ENCODE measurements around the gene MRPL42. TPM values are rescaled to one million over a fixed set of nuclear protein-coding genes. Genes with fewer than 3 reads are reported as not detected.

The MRPL42 gene
- total RNA-seq, 1 donor from 2014 or later: 21.4 TPM

DNA sequence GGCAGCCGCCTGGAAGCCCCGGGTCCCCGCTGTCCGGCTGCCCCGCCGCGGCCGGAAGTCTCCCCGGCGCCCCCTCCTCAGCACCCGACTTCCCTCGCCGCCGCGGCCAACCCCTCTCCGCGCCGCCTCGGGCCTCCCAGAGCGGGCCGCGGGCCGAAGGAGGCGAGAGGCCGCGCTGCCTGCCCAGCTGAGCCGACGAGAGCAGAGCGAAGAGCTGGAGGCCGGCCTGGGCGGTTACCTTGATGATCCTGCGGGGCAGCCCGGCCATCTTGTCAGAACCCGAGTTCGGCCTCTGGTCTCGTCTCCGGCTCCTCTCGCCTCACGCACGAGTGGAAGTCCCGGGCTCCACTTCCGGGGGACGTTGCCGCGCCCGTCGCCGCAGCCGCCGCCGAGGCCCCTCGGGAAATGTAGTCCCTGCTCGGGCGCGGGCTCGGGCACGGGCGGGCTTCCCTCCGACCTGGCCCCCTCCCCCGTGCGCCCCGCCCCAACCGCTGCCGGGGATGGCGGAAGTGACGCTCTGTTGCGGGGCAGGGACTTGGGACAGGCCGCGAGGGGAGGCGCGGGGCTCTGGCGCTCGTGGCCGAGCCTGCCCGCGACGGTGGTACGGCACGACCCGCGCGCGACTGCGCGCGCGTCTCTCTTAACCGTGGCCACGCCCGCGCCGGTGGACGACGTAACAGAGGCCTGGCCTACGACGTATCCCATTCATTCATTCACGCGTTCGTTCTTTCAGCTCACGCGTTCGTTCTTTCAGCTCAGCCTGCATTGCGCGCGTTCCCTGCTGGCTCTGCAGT lies 25.5 kb upstream of the MRPL42 start, which contains the start of gene UBE2N:
UBE2N (minus strand) TSS at position 331 of the 794 bp plus-strand sequence; CDS start at position 268, 63 bp downstream.
- Histone ChIP-seq H3K36me3 (no peaks in the 10 kb centered on the region), H3K27me3 (no peaks in the 10 kb centered on the region), H3K4me3 (peak within 1 kb of the TSS; percentile 81 to 99), H3K4me1 (peaks cover 48% of the 10 kb centered on the region), H3K9me3 (no peaks in the 10 kb centered on the region), H3K27ac (peak within 1 kb of the TSS; percentile 92)
- DNase-seq (ENCODE audit: extremely low spot score in 2 of 2): peak in 1 of 2 donors; percentile 96
- intact Hi-C loops (cut with DNase I): no loop called here
- TF ChIP-seq, protein P1, sequence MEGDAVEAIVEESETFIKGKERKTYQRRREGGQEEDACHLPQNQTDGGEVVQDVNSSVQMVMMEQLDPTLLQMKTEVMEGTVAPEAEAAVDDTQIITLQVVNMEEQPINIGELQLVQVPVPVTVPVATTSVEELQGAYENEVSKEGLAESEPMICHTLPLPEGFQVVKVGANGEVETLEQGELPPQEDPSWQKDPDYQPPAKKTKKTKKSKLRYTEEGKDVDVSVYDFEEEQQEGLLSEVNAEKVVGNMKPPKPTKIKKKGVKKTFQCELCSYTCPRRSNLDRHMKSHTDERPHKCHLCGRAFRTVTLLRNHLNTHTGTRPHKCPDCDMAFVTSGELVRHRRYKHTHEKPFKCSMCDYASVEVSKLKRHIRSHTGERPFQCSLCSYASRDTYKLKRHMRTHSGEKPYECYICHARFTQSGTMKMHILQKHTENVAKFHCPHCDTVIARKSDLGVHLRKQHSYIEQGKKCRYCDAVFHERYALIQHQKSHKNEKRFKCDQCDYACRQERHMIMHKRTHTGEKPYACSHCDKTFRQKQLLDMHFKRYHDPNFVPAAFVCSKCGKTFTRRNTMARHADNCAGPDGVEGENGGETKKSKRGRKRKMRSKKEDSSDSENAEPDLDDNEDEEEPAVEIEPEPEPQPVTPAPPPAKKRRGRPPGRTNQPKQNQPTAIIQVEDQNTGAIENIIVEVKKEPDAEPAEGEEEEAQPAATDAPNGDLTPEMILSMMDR (IDR thresholded peaks at IDR 0.05): no peak
- peak in 1 of 2 donors; percentile 80 for TF ChIP-seq POLR2AphosphoS5 (IDR thresholded peaks at IDR 0.05; ENCODE audit: insufficient read depth in 1 of 2, low read depth in 1 of 2)
- peak in 1 of 2 donors; percentile 44 for TF ChIP-seq POLR2A (IDR thresholded peaks at IDR 0.05)

DNA sequence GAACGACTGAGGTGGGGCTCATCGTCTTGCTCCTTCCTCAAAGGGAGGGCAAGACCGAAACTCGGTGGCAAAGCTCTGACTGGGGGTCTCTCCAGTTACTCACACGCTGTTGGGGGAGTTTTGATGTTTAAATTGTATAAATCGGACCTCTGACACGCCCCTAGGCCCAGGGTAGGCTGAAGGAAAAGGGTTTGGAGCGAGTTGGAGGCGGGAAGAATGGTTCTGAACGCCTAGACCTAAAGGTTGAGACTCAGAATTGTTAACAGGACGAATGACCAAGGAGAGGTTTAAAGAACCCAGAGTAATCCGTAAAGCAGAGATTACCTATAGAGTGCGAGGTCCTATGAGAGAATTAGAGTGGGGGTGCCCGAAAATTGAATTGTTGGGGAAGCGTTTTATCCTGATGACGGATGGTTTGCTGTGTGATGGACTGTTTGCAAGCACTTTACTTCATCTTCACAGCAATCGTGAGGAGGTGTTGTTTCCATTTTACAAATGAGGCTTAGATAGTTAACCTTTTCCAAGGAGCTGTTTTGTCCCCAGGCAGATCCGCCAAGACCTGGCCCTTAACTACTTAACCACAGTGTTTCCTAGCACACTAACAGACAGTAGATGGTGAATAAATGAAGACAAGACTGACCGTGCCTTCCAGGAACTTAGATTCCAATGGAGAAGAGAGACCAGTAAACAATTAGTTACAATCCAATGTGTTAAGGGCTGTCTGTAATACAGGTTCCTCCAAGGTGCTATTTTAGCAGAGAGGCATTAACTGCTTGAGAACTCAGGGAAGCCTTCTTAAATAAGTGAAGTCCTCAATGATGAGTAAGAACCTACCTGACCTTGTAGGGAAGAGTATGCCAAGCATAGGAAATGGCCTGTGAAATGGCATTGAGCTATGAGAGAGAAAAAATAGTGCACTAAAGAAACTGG lies 24.6 kb upstream of the MRPL42 start:
- peak overlapping the region; percentile 81 to 99 for H3K4me3 ChIP-seq
- H3K9me3 ChIP-seq: no peaks in the 10 kb centered on the region
- no peak for DNase-seq (ENCODE audit: extremely low spot score in 2 of 2)
- no peaks in the 10 kb centered on the region for H3K36me3 ChIP-seq
- TF ChIP-seq, protein P1 (IDR thresholded peaks at IDR 0.05): no peak
- TF ChIP-seq POLR2A (IDR thresholded peaks at IDR 0.05): no peak
- no peak for TF ChIP-seq POLR2AphosphoS5 (IDR thresholded peaks at IDR 0.05; ENCODE audit: insufficient read depth in 1 of 2, low read depth in 1 of 2)
- peak overlapping the region; percentile 92 for H3K27ac ChIP-seq
- no peaks in the 10 kb centered on the region for H3K27me3 ChIP-seq
- H3K4me1 ChIP-seq: peaks cover 40% of the 10 kb centered on the region
- intact Hi-C loops (cut with DNase I): no loop called here

DNA sequence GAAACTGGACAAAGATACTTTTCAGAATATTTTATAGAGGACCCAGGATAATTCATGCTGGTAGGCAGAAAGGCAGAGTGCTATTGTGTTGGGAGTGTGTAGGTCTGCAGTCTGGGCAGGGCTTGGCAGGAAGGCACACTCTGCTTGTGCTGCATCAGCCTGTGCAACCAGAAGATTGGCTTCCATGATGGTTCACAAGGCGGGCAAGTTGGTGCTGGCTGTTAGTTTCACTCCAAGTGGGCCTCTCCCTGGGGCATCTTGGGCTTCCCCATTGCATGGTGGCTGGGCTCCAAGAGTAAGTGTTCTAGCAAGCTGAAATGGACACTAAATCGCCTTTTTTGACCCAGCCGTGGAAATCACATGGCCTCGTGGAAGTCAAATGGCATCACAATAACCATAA lies 23.7 kb upstream of the MRPL42 start:
- no peak for TF ChIP-seq POLR2A (IDR thresholded peaks at IDR 0.05)
- no peak for TF ChIP-seq POLR2AphosphoS5 (IDR thresholded peaks at IDR 0.05; ENCODE audit: insufficient read depth in 1 of 2, low read depth in 1 of 2)
- TF ChIP-seq, protein P1 (IDR thresholded peaks at IDR 0.05): no peak
- H3K27me3 ChIP-seq: no peaks in the 10 kb centered on the region
- DNase-seq (ENCODE audit: extremely low spot score in 2 of 2): no peak
- H3K4me1 ChIP-seq: peaks cover 33% of the 10 kb centered on the region
- no peak overlapping the region for H3K27ac ChIP-seq
- no peaks in the 10 kb centered on the region for H3K36me3 ChIP-seq
- no peaks in the 10 kb centered on the region for H3K9me3 ChIP-seq
- intact Hi-C loops (cut with DNase I): no loop called here
- no peak overlapping the region for H3K4me3 ChIP-seq

DNA sequence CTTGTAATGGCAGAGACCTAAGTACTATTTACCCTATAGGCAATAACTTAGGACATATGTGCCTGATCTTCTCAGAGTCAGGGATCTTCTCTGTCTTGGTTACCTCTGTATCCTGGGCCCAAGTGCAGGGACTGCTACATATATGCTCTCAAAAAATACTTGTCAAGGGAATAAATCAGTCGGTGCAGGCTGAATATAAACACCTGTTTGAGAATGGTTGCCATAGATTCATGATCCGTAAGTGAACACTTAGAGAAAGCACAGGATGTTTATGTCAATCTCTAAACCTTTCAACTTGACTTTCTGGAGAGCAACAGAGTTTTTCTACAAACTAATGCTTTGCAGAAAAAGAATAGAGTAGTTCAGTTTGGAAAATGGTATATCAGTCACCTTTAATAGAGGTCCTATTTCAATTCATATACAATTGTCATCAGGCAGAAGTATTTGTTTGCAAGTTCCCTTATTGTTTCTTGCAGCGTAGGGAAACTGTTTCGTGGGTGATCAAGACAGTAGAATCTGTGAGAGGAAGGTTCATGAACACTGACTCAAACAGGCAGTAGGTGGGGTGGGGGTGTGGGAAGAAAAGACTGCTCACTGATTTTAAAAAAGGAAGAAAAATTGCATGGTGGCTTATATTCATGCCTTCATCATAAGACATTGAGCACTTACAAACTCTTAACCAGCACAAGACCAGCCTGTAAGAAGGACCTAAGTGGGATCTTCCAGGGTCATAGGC lies 19.6 kb upstream of the MRPL42 start:
- peaks cover 3% of the 10 kb centered on the region for H3K4me1 ChIP-seq
- no peak for DNase-seq (ENCODE audit: extremely low spot score in 2 of 2)
- no peaks in the 10 kb centered on the region for H3K27me3 ChIP-seq
- H3K4me3 ChIP-seq: no peak overlapping the region
- no peak overlapping the region for H3K27ac ChIP-seq
- no peaks in the 10 kb centered on the region for H3K36me3 ChIP-seq
- intact Hi-C loops (cut with DNase I): no loop called here
- TF ChIP-seq, protein P1 (IDR thresholded peaks at IDR 0.05): no peak
- TF ChIP-seq POLR2AphosphoS5 (IDR thresholded peaks at IDR 0.05; ENCODE audit: insufficient read depth in 1 of 2, low read depth in 1 of 2): no peak
- TF ChIP-seq POLR2A (IDR thresholded peaks at IDR 0.05): no peak
- H3K9me3 ChIP-seq: no peaks in the 10 kb centered on the region

Data from vagina (tissue), 2 donors.